Stimulated activated naive CD8-positive, alpha-beta T cell treated with anti-CD3 and anti-CD28 coated beads, Interleukin-15, amount 100 ng/mL, for 72 hours (primary cell): ENCODE results near the gene DCAF6.
A peak's percentile ranks its signal among the peaks of the same experiment; 100 is the strongest.

ENCODE experiments used
- ATAC-seq: fragments of 150-1000 bp; cut with Tn5 transposase; 2 replicates; pipeline ENCODE4 v1.10.0; 2021; ENCODE audit warnings: mild to moderate bottlenecking, moderate library complexity
- DNase-seq, 2 donors: peaks; one replicate each; pipeline ENCODE4 v3.0.0; 2021 to 2022
- H3K27ac Mint-ChIP-seq, 2 donors: one replicate each; pipeline ENCODE4 v1.8.0; 2022; ENCODE audit warnings: mild to moderate bottlenecking in 2 of 2, mixed read lengths in 2 of 2, moderate library complexity in 2 of 2
- H3K27me3 Mint-ChIP-seq: one replicate; pipeline ENCODE4 v1.8.0; 2022; ENCODE audit warnings: mixed read lengths
- H3K4me1 Mint-ChIP-seq: one replicate; pipeline ENCODE4 v1.8.0; 2022; ENCODE audit warnings: mild to moderate bottlenecking, mixed read lengths
- H3K4me3 Mint-ChIP-seq, 2 donors: one replicate each; pipeline ENCODE4 v1.8.0; 2022; ENCODE audit warnings: mild to moderate bottlenecking in 2 of 2, mixed read lengths in 2 of 2, moderate library complexity in 1 of 2
- H3K9me3 Mint-ChIP-seq, 2 donors: one replicate each; pipeline ENCODE4 v1.8.0; 2022; ENCODE audit warnings: mixed read lengths in 2 of 2

The DCAF6 gene

DNA sequence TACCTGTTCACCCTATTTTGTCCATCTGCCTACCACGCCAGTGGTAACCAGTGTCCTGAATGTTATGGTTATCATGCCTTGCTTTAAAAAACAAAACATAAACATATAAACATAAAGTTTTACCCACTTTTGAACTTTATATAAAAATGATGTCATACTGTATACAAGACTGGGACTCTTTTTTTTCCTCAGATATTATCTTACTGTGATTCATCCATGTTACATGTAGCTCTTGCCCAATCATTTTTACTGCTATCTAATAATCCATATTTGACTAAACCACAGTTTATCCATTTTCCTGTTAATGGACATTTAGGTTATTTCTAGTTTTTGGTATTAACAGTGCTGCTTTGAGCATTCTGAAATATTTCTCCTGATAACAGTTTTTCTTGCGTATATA is 121.4 kb downstream of the DCAF6 start:
- H3K4me1 Mint-ChIP-seq: no peaks in the 10 kb centered on the region
- no peak for ATAC-seq
- H3K4me3 Mint-ChIP-seq: no peak overlapping the region
- H3K27ac Mint-ChIP-seq: no peak overlapping the region
- H3K27me3 Mint-ChIP-seq: no peaks in the 10 kb centered on the region
- no peak for DNase-seq
- no peaks in the 10 kb centered on the region for H3K9me3 Mint-ChIP-seq

DNA sequence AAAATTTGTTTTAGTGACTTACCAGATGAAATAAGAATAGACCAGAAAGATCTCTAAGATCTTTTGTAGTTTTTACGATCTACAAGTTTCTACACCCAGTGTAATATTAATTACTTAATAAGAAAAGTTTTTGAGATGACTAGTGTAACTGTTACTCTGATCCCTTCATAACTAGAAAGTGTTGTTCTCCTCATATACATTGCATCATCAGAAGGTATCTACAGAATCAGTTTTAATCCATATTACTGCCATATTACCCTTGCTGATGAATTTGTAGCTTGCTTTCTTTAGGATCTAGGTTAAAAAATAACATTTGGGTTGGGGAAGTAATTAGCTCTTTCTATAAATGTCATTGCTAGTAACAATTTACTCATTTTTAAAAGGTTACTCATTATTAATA is 127.7 kb downstream of the DCAF6 start:
- Mint-ChIP-seq H3K27ac (no peak overlapping the region), H3K9me3 (no peaks in the 10 kb centered on the region), H3K4me1 (no peaks in the 10 kb centered on the region), H3K4me3 (no peak overlapping the region), H3K27me3 (no peaks in the 10 kb centered on the region)
- ATAC-seq: no peak
- no peak for DNase-seq

DNA sequence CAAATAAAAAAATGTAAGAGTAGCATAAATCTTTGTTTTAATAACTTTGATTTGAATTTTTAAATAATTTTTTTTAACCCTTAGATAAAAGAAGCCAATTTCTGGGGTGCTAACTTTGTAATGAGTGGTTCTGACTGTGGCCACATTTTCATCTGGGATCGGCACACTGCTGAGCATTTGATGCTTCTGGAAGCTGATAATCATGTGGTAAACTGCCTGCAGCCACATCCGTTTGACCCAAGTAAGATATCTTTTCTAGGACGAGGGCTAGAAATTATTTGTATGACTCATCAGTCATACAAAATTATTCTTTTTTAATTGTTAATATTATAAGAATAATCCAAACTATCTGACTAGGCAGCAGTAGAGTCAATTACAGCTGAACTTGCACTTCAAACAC is 129.0 kb downstream of the DCAF6 start:
- no peaks in the 10 kb centered on the region for H3K4me1 Mint-ChIP-seq
- DNase-seq (no peak), ATAC-seq (no peak)
- H3K27ac Mint-ChIP-seq: no peak overlapping the region
- no peaks in the 10 kb centered on the region for H3K9me3 Mint-ChIP-seq
- no peaks in the 10 kb centered on the region for H3K27me3 Mint-ChIP-seq
- H3K4me3 Mint-ChIP-seq: no peak overlapping the region

DNA sequence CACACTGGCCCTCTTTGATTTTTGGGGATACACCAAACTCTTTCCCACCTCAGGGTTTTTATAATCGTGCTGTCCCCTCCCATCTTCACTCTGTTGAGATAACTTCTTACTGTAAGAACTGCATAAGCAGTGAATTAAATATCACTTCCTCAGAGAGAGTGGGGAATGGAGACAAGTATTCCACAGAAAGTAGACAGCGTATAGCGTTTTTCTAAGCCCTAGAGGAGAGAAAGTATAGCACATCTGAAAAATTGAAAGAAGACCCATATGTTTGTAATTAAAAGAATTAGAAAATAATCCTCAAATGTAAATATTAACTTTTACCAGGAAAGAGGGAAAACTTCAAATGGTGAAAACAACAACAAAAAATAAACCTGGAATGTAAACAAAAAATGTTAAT is 132.9 kb downstream of the DCAF6 start:
- DNase-seq (no peak), ATAC-seq (no peak)
- Mint-ChIP-seq H3K27me3 (no peaks in the 10 kb centered on the region), H3K4me1 (no peaks in the 10 kb centered on the region), H3K27ac (no peak overlapping the region), H3K9me3 (no peaks in the 10 kb centered on the region), H3K4me3 (no peak overlapping the region)

DNA sequence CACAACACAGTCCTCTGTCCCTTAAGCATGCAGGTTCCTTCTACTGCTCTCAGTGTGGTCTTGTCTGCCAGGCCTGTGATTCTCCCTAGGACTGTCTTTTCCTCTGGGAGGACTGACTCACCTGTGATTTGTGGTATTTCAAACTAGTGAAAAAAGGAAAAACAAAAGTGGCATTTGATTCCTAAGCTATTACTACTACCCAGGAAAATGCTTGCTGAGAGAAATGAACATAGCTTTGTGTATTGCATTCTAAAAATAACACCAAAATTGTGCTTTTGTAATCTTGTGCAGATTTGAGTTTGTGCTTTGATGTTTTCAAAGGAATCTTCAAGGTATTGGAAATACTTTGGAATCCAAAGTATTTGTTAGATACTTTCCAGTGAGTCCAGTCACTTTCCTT is 143.3 kb downstream of the DCAF6 start:
- Mint-ChIP-seq H3K4me3 (no peak overlapping the region), H3K27me3 (no peaks in the 10 kb centered on the region), H3K9me3 (no peaks in the 10 kb centered on the region), H3K4me1 (peaks cover 10% of the 10 kb centered on the region), H3K27ac (no peak overlapping the region)
- no peak for DNase-seq
- ATAC-seq: no peak

DNA sequence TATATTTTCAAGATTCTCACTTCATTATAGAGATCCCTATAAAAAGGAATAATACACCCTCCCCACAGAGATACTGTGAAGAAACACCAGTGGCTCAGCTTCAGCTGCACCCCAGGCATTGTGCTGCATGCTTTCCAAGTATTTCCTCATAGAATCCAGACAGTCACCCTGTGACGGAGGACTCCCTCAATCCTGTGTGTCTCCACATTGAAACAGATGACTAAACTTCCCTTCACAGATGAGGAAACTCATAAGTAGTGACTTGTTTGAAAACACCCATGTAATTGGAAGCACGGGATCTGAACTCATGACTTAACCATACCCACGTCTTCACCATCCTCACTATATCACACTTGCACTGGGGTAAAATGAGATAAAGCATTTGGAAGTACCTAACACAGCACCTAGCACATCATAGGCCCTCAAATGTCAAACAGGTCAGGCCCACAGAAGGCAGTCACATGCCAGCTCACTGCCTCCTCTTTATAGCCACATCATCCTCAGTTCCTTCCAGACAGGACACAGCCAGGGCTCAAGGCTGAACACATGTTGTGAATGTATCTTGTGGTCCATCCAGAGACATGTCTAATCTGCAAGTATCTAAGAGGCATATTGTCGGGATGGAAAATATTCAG is 145.0 kb downstream of the DCAF6 start:
- ATAC-seq: no peak
- Mint-ChIP-seq H3K4me3 (no peak overlapping the region), H3K27me3 (no peaks in the 10 kb centered on the region), H3K27ac (peak overlapping the region in 1 of 2 donors; percentile 14), H3K9me3 (no peaks in the 10 kb centered on the region), H3K4me1 (peaks cover 14% of the 10 kb centered on the region)
- DNase-seq: no peak

DNA sequence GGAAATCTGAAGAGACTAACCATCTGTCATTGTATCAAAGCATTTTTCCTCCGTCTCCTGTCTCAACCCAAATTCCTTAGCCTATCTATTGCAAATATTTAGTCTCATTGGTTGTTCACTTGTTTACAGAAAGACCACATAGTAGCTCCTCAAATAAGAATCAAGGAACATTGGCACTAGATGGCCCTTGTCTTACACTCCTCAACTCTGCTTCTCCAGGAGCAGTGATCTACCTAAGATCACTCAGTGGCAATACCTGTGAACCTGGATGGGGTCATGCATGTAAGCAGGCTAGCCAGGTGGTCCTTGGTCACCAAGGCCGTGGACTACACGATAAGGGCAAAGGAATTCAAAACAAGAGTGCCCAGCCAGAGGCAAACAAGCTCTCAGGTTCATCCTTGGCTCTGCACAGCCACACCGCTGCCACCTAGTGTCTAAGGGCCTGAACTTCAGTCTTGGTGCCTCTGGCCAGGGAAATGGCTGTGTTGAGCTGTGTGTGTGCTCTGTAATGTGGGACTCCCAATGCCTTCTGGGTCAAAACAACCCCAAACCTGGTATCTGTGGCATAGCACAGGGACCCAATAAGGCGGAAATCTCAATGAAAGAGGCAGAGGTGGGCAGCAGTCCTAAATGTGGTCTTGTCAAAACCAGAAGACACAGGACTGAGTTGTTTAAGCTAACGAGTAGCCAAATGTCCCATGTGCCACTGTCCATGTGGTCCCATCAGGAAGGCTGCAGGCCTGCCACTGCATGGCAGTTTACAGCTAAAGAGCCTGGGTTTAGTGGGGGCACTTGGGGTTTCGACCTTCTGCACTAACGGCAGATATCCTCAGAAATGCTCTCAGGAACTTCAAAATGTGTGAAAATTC is 145.8 kb downstream of the DCAF6 start:
- Mint-ChIP-seq H3K27ac (no peak overlapping the region), H3K4me1 (peaks cover 14% of the 10 kb centered on the region), H3K9me3 (no peaks in the 10 kb centered on the region), H3K27me3 (no peaks in the 10 kb centered on the region), H3K4me3 (no peak overlapping the region)
- ATAC-seq: peak; percentile 86
- peak; percentile 64 to 73 for DNase-seq

DNA sequence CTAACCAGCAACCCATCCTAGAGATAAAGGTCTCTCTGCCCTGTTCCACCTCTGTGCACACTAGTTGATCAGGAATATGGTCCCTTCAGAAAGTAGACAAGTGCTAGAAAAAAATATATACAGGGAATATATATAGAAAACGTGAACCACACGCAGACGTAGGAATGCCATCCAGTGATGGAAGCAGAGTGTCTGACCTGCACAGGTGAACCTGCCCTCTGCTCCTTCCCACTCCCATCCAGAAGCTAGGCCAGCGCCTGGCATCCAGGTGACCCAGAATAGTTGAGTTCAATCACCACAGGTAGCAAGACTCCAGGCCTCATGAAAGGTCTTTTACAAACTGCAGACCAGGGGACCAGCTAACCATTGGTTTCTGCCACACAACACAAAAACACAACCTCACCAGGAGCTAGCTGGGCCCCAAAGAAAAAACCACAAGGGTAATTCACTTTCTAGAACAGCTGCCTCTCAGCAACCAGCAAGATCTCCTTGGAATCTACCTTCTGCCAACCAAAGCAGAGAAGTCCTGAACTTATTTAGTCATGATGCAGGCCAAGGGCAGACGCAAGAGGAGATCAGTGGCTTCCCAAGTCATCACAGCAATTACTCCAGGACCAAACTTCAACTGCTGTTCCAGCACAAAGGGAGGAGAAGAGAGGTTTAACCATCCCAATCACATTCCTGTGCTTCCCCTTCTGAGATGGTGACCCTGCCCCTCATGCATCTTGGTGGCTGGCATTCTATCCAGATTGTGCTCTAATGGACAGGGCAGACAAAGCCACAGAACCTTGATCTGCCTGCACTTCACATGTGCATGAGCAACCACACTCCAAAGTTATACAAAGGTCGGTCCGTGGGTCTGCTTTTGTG is 147.2 kb downstream of the DCAF6 start:
- Mint-ChIP-seq H3K4me1 (peaks cover 14% of the 10 kb centered on the region), H3K4me3 (no peak overlapping the region), H3K9me3 (no peaks in the 10 kb centered on the region), H3K27ac (no peak overlapping the region), H3K27me3 (no peaks in the 10 kb centered on the region)
- ATAC-seq (no peak), DNase-seq (no peak)

DNA sequence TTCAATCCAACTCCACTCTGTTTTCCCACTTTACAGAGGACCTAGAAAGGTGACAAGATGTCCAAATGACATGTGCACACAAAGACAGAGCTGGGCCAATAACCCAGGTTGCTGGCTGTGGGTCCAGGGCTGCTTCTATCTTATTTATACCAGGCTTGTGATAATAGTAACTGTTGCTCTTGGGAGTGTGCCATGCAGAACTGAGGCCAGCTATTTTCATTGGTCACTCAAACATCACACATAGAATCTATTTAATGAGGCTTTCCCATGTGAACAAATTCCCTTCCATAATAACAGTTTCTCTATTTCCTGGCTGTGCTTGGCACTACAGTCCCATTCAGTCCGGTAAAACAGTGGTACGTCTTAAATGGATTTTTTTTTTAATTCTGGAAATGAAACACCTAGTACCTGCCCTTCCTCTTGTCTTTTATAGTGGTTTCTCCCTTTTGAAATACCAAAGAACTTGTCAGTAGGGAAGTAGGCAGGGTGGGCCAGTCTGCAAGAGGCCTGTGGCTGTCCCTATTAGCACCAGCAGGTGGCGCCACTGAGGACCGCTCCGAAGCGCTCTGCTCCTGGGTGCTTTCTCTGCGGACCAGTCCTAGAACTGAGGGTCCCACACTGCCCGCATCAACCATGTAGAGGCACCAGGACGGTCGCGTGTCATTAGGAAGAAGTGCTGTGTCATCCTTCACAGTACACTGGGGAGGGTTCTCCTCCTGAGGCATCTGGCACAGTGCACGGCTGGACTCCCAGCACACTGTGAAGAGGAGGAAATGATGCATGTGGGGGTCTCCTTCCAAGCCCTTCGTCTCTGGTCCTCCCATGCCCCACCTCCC is 148.1 kb downstream of the DCAF6 start:
- H3K27ac Mint-ChIP-seq: peak overlapping the region in 1 of 2 donors; percentile 53
- H3K4me1 Mint-ChIP-seq: peaks cover 14% of the 10 kb centered on the region
- no peaks in the 10 kb centered on the region for H3K27me3 Mint-ChIP-seq
- peak; percentile 65 for DNase-seq
- peak; percentile 72 for ATAC-seq
- peak overlapping the region in 1 of 2 donors; percentile 32 for H3K4me3 Mint-ChIP-seq
- H3K9me3 Mint-ChIP-seq: no peaks in the 10 kb centered on the region

DNA sequence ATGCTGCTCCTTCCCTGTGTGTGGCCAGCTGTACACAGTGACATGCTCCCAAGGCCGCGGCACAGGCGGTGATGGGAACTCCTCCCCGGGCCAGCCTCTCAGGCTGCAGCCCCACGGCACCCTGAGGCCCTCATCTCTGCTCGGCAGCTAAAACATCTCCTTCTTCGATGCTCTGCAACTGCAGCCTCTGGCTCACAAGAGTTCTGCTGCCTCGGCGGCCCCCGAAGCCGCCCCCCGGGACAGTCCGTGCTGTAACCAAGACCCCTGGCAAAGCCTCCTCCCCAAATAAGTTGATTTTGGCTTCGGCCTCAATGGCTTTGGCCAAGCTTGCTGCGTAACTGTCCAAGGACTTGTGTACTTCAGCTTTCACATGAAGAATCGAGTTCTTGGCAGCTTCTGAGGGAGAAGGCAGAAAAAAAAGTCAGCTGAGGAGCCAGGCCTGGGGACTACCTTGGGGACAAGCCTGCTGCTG is 149.0 kb downstream of the DCAF6 start:
- DNase-seq (no peak), ATAC-seq (no peak)
- Mint-ChIP-seq H3K27ac (no peak overlapping the region), H3K4me3 (no peak overlapping the region), H3K27me3 (no peaks in the 10 kb centered on the region), H3K9me3 (no peaks in the 10 kb centered on the region), H3K4me1 (peaks cover 14% of the 10 kb centered on the region)

DNA sequence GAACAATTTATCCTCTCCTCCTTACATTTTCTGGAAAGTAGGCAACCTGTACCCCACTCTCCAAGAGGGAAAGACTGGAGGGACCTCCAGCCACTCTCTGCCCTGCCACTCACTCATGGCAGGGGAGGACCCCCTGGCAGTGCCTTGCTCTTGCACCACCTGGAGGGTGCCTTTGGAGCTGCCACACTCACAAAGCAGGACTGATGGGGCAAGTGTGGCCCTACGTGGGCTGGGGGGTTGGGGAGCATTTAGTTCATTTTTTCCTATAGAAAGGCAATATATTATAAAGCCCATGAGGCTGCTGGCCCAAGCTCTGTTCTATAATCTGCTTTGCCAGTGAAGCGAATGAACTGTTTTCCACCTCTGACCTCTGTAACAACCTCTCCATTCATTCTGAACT is 150.0 kb downstream of the DCAF6 start:
- ATAC-seq (no peak), DNase-seq (no peak)
- Mint-ChIP-seq H3K27ac (no peak overlapping the region), H3K9me3 (no peaks in the 10 kb centered on the region), H3K4me3 (no peak overlapping the region), H3K27me3 (no peaks in the 10 kb centered on the region), H3K4me1 (peaks cover 14% of the 10 kb centered on the region)

DNA sequence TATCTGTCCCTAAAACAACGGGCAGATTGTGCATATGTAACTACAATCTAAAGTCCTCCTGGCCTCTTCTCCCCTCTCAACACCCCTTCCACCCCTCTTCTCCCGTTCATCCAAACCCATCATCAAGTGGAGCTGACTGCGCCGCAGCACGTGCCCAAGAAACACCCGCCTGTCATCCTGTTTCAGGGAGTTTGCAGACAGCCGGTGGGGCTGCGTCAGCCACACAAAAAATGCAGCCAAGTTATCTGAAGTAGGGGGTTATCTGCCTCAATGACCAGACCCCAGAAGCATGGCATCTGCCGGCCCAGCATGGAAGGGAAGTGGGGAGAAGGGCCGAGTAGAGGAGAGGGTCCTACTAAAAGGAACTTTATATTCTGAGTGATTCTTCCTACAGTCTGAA is 151.2 kb downstream of the DCAF6 start:
- no peak for ATAC-seq
- Mint-ChIP-seq H3K4me1 (peaks cover 14% of the 10 kb centered on the region), H3K4me3 (no peak overlapping the region), H3K27ac (no peak overlapping the region), H3K9me3 (no peaks in the 10 kb centered on the region), H3K27me3 (no peaks in the 10 kb centered on the region)
- no peak for DNase-seq

DNA sequence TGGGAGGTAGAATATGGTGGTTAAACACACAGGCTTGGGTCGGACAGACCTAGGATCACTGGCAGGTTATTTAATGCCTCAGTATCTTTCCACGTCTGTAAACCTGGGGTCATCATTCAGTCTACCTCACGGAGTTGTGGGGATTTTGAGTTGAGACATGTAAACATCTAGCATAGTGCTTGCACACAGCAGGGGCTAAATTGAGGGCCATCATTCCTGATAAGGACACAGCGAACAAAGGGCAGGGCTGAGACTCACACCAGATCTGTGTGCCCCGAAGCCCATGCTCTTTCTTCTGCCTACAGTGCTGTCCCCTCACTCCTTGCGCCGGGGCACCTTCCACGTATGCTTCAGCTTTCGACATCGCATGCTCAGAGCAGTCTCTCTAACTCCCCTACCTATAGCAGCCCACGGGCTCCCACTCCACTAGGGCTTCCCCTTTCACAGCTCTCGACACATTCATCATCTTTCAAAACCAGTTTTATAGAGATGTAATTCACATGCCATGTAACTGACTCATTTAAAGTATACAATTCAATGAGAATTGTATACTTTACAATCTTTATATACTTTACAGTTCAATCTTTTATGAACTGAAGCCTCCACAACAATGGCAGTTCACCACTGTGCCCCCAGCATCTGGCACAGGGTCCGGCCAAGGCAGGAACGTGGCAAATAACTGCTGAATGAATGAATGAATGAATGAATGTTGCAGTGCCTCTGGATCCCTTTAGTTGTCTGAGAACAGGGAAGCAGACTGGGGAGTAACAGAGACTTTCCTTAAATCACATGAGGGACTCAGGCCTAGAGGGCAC is 152.2 kb downstream of the DCAF6 start:
- no peaks in the 10 kb centered on the region for H3K9me3 Mint-ChIP-seq
- DNase-seq: no peak
- peaks cover 11% of the 10 kb centered on the region for H3K4me1 Mint-ChIP-seq
- peak overlapping the region in 1 of 2 donors; percentile 22 for H3K27ac Mint-ChIP-seq
- H3K27me3 Mint-ChIP-seq: peaks cover 1% of the 10 kb centered on the region
- no peak for ATAC-seq
- no peak overlapping the region for H3K4me3 Mint-ChIP-seq

DNA sequence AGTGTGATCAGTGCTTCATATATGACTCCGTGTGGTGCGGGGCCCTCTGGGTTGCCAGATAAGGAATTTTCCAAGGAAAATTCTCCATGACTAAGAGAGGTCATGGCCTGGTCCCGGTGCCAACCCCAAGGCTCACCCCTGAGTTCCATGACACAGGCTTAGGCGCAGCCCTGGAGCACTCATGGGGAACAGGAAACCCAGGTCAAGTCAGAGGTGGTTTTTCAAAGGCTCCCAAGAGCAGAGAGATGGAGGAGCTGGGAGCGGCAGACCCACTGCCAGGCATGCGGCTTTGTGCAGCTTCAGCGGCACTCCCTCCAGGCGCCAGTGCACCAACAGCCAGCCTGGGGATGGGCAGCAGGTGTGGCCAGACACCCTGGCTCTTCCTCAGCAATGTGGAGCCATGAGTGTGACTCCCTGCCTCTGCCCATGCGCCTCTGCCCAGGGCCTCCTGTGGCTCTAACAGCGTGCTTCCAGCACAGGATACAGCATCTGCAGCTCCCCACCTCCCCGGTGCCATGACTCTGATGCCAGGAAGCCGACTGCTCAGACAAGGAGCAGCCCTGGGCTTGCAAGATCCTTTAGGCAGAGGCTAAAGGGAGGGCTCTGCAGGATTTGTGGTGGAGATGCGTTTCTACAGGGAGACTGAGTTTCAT is 153.0 kb downstream of the DCAF6 start:
- Mint-ChIP-seq H3K4me3 (no peak overlapping the region), H3K9me3 (no peaks in the 10 kb centered on the region), H3K4me1 (peaks cover 6% of the 10 kb centered on the region), H3K27me3 (peaks cover 8% of the 10 kb centered on the region), H3K27ac (no peak overlapping the region)
- DNase-seq (no peak), ATAC-seq (no peak)
